ENCODE measurements around the gene CYSRT1. TPM values are rescaled to one million over a fixed set of nuclear protein-coding genes. Genes with fewer than 3 reads are reported as not detected.

CYSRT1 gene
- total and polyA plus RNA-seq, 2 donors (not counting 1 experiment from before 2014, with no cell fraction given) = 0.19 to 0.66 TPM

- TF ChIP-seq CTCF (conservative IDR thresholded peaks at IDR 0.05 in 1 of 2, IDR thresholded peaks at IDR 0.05 in 1 of 2; ENCODE audit: low read depth in 1 of 2, low read length in 2 of 2) (no peak), EZH2 (IDR thresholded peaks at IDR 0.05; ENCODE audit: low read length, missing control alignments) (no peak)
- H4K20me1 ChIP-seq (ENCODE audit: control insufficient read depth, extremely low read depth, insufficient read depth, low read length) = no peaks in the 10 kb centered on the region
- DNase-seq (ENCODE audit: low read depth in 2 of 2) = no peak
Measured at GRCh38 chr9:137193771-137194170, 31.2 kb upstream of the CYSRT1 start.

GRCh38 chr9:137194388-137194787 is 30.6 kb upstream of the CYSRT1 start:
- Histone ChIP-seq H3K4me3 (replicated peaks in 1 of 4; ENCODE audit: control extremely low read depth in 1 of 4, insufficient read depth in 1 of 4, low read depth in 3 of 4, low read length in 4 of 4) (no peak overlapping the region), H3K79me2 (ENCODE audit: control insufficient read depth, insufficient read depth, low read length) (peaks cover 21% of the 10 kb centered on the region), H3K27me3 (ENCODE audit: control insufficient read depth, insufficient read depth, low read length) (no peaks in the 10 kb centered on the region), H3K9me3 (ENCODE audit: control insufficient read depth, insufficient read depth, low read depth, low read length) (no peaks in the 10 kb centered on the region), H3K9ac (ENCODE audit: insufficient read depth, low read length) (no peak overlapping the region), H3K4me2 (ENCODE audit: extremely low read depth, insufficient read depth, low read length) (no peak overlapping the region), H3K36me3 (ENCODE audit: control insufficient read depth, insufficient read depth, low read length) (peaks cover 15% of the 10 kb centered on the region), H3K27ac (ENCODE audit: insufficient read depth, low read length) (no peak overlapping the region), H4K20me1 (ENCODE audit: control insufficient read depth, extremely low read depth, insufficient read depth, low read length) (no peaks in the 10 kb centered on the region), H2AFZ (ENCODE audit: low read length) (no peak overlapping the region), H3K4me1 (ENCODE audit: control insufficient read depth, extremely low read depth, insufficient read depth, low read length) (peaks cover 9% of the 10 kb centered on the region)
- DNase-seq (ENCODE audit: low read depth in 2 of 2) = no peak
- TF ChIP-seq EZH2 (IDR thresholded peaks at IDR 0.05; ENCODE audit: low read length, missing control alignments) = no peak
- TF ChIP-seq CTCF (conservative IDR thresholded peaks at IDR 0.05 in 1 of 2, IDR thresholded peaks at IDR 0.05 in 1 of 2; ENCODE audit: low read depth in 1 of 2, low read length in 2 of 2) = no peak

More at GRCh38 chr9:137193771-137194170, 31.2 kb upstream of the CYSRT1 start:
- no peak overlapping the region for H2AFZ ChIP-seq (ENCODE audit: low read length)
- H3K9me3 ChIP-seq (ENCODE audit: control insufficient read depth, insufficient read depth, low read depth, low read length) = no peaks in the 10 kb centered on the region
- H3K27ac ChIP-seq (ENCODE audit: insufficient read depth, low read length) = no peak overlapping the region
- H3K9ac ChIP-seq (ENCODE audit: insufficient read depth, low read length) = no peak overlapping the region
- H3K4me3 ChIP-seq (replicated peaks in 1 of 4; ENCODE audit: control extremely low read depth in 1 of 4, insufficient read depth in 1 of 4, low read depth in 3 of 4, low read length in 4 of 4) = no peak overlapping the region
- no peaks in the 10 kb centered on the region for H3K27me3 ChIP-seq (ENCODE audit: control insufficient read depth, insufficient read depth, low read length)
- peaks cover 8% of the 10 kb centered on the region for H3K4me1 ChIP-seq (ENCODE audit: control insufficient read depth, extremely low read depth, insufficient read depth, low read length)
- peaks cover 15% of the 10 kb centered on the region for H3K36me3 ChIP-seq (ENCODE audit: control insufficient read depth, insufficient read depth, low read length)
- H3K4me2 ChIP-seq (ENCODE audit: extremely low read depth, insufficient read depth, low read length) = no peak overlapping the region
- H3K79me2 ChIP-seq (ENCODE audit: control insufficient read depth, insufficient read depth, low read length) = peaks cover 22% of the 10 kb centered on the region

- Histone ChIP-seq H4K20me1 (ENCODE audit: control insufficient read depth, extremely low read depth, insufficient read depth, low read length) (no peaks in the 10 kb centered on the region), H3K9ac (ENCODE audit: insufficient read depth, low read length) (no peak overlapping the region), H3K4me1 (ENCODE audit: control insufficient read depth, extremely low read depth, insufficient read depth, low read length) (peaks cover 4% of the 10 kb centered on the region), H3K36me3 (ENCODE audit: control insufficient read depth, insufficient read depth, low read length) (peaks cover 15% of the 10 kb centered on the region), H3K27me3 (ENCODE audit: control insufficient read depth, insufficient read depth, low read length) (no peaks in the 10 kb centered on the region), H2AFZ (ENCODE audit: low read length) (no peak overlapping the region), H3K4me3 (replicated peaks in 1 of 4; ENCODE audit: control extremely low read depth in 1 of 4, insufficient read depth in 1 of 4, low read depth in 3 of 4, low read length in 4 of 4) (no peak overlapping the region), H3K27ac (ENCODE audit: insufficient read depth, low read length) (no peak overlapping the region), H3K79me2 (ENCODE audit: control insufficient read depth, insufficient read depth, low read length) (peaks cover 16% of the 10 kb centered on the region), H3K4me2 (ENCODE audit: extremely low read depth, insufficient read depth, low read length) (no peak overlapping the region), H3K9me3 (ENCODE audit: control insufficient read depth, insufficient read depth, low read depth, low read length) (no peaks in the 10 kb centered on the region)
- no peak for TF ChIP-seq EZH2 (IDR thresholded peaks at IDR 0.05; ENCODE audit: low read length, missing control alignments)
- TF ChIP-seq CTCF (conservative IDR thresholded peaks at IDR 0.05 in 1 of 2, IDR thresholded peaks at IDR 0.05 in 1 of 2; ENCODE audit: low read depth in 1 of 2, low read length in 2 of 2) = no peak
- DNase-seq (ENCODE audit: low read depth in 2 of 2) = no peak
Measured at GRCh38 chr9:137194909-137195308, 30.1 kb upstream of the CYSRT1 start.

Data from fibroblast of lung (primary cell).